Measurements from ENCODE around the gene KLF13.

The KLF13 gene

DNA sequence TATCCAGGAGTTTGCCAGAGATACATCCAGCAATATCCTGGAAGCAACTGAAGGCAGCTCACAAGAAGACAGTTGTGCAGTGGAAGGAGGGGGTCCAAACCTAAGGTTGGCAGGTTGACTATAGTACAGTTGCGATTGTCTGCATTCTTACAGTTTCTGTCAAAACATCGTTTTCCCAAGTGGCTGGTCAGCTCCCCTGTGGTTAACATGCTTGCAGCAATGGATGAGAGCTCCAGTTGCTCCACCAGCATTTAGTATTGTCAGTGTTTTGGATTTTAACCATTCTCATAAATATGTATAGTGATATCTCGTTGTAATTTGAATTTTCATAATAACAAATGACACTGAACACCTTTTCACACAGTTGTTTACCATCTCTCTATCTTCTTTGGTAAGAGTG lies 31.5 kb downstream of the KLF13 start:
- Histone ChIP-seq H3K23ac (ENCODE audit: low read length) (no peak overlapping the region), H3K4me1 (ENCODE audit: control insufficient read depth in 1 of 2, insufficient read depth in 2 of 2, low read length in 2 of 2) (peaks cover 51 to 61% of the 10 kb centered on the region in 2 experiments), H3K27ac (ENCODE audit: low read depth, low read length) (no peak overlapping the region), H2BK5ac (ENCODE audit: low read depth, low read length, poor library complexity) (no peak overlapping the region), H3K4me2 (ENCODE audit: low read length) (no peak overlapping the region), H3K4me3 (ENCODE audit: low read depth, low read length) (no peak overlapping the region), H4K91ac (ENCODE audit: low read depth, low read length) (no peak overlapping the region), H3K27me3 (ENCODE audit: insufficient read depth, low read length) (no peaks in the 10 kb centered on the region), H3K79me1 (ENCODE audit: low read length) (peaks cover 9% of the 10 kb centered on the region), H3K79me2 (ENCODE audit: control insufficient read depth, insufficient read depth, low read length, poor library complexity) (peaks cover 15% of the 10 kb centered on the region), H3K36me3 (ENCODE audit: control insufficient read depth in 1 of 2, insufficient read depth in 2 of 2, low read length in 2 of 2) (peaks cover 0 to 4% of the 10 kb centered on the region in 2 experiments), H2AFZ (ENCODE audit: insufficient read depth, low read length, poor library complexity) (no peak overlapping the region), H3K18ac (ENCODE audit: low read length) (no peak overlapping the region), H2AK5ac (ENCODE audit: low read length) (no peak overlapping the region), H2BK12ac (ENCODE audit: low read length) (no peak overlapping the region), H3K9me3 (ENCODE audit: insufficient read depth, low read depth, low read length) (peaks cover 2% of the 10 kb centered on the region), H4K12ac (ENCODE audit: low read depth, low read length) (no peak overlapping the region), H3K14ac (ENCODE audit: low read length) (no peak overlapping the region), H3K4ac (ENCODE audit: low read depth, low read length) (peak overlapping the region; percentile 43), H2BK120ac (ENCODE audit: insufficient read depth, low read length, poor library complexity) (no peak overlapping the region), H4K8ac (ENCODE audit: low read depth, low read length) (no peak overlapping the region), H3K9ac (ENCODE audit: low read length) (no peak overlapping the region)
- no peak for DNase-seq
- WGBS (ENCODE audit: extremely low coverage, insufficient coverage, insufficient read length): no CpG with 5 or more reads among the region's 3 CpGs

DNA sequence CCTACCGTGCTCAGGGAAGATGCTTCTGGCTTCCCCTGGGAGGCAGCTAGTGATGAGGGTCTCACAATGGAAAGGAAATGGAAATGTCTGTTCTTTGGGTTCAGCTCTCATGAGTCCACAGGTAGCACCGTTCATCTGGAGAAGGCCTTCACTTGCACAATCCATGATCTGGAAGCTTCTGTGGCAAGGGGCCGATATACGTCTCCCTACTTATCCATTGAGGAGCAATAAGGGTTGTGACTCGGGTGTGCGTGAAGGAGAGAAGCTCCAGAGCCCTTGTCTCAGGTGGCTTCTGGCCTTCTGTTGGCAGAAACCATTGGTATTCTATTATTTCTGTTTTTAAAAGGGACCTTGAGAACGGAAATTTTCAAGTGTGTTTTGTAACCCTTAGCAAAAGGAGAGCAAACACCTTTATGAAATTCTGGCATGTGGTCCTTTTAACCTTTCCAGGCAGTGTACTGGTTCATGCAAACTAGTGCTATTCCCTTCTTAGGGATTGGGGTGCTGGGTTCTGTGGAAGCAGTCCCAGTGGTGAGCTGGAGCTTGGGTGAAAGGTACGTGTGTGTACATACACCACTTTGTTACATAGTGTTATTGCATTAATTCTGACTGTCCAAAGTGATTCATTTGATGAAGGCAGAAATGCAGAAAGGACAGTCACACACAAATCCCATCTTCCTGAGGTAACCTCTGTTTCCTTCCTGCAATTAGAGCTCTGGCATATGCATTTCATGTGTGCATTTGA lies 32.5 kb downstream of the KLF13 start:
- no peak overlapping the region for H4K12ac ChIP-seq (ENCODE audit: low read depth, low read length)
- H3K36me3 ChIP-seq (ENCODE audit: control insufficient read depth in 1 of 2, insufficient read depth in 2 of 2, low read length in 2 of 2): peaks cover 0 to 4% of the 10 kb centered on the region in 2 experiments
- H3K4me1 ChIP-seq (ENCODE audit: control insufficient read depth in 1 of 2, insufficient read depth in 2 of 2, low read length in 2 of 2): peaks cover 49 to 56% of the 10 kb centered on the region in 2 experiments
- H4K91ac ChIP-seq (ENCODE audit: low read depth, low read length): no peak overlapping the region
- H3K23ac ChIP-seq (ENCODE audit: low read length): no peak overlapping the region
- H4K8ac ChIP-seq (ENCODE audit: low read depth, low read length): no peak overlapping the region
- no peak overlapping the region for H3K27ac ChIP-seq (ENCODE audit: low read depth, low read length)
- no peak overlapping the region for H2BK12ac ChIP-seq (ENCODE audit: low read length)
- no peak overlapping the region for H2BK5ac ChIP-seq (ENCODE audit: low read depth, low read length, poor library complexity)
- no peak overlapping the region for H2AK5ac ChIP-seq (ENCODE audit: low read length)
- H3K9me3 ChIP-seq (ENCODE audit: insufficient read depth, low read depth, low read length): peaks cover 2% of the 10 kb centered on the region
- no peak overlapping the region for H3K4me2 ChIP-seq (ENCODE audit: low read length)
- peak overlapping the region; percentile 46 for H3K4ac ChIP-seq (ENCODE audit: low read depth, low read length)
- H3K79me1 ChIP-seq (ENCODE audit: low read length): peaks cover 11% of the 10 kb centered on the region
- no peak overlapping the region for H3K9ac ChIP-seq (ENCODE audit: low read length)
- DNase-seq: no peak
- WGBS (ENCODE audit: extremely low coverage, insufficient coverage, insufficient read length): no CpG with 5 or more reads among the region's 8 CpGs
- peaks cover 13% of the 10 kb centered on the region for H3K79me2 ChIP-seq (ENCODE audit: control insufficient read depth, insufficient read depth, low read length, poor library complexity)
- H2AFZ ChIP-seq (ENCODE audit: insufficient read depth, low read length, poor library complexity): no peak overlapping the region
- H2BK120ac ChIP-seq (ENCODE audit: insufficient read depth, low read length, poor library complexity): no peak overlapping the region
- H3K4me3 ChIP-seq (ENCODE audit: low read depth, low read length): no peak overlapping the region
- no peak overlapping the region for H3K14ac ChIP-seq (ENCODE audit: low read length)
- H3K18ac ChIP-seq (ENCODE audit: low read length): no peak overlapping the region
- no peaks in the 10 kb centered on the region for H3K27me3 ChIP-seq (ENCODE audit: insufficient read depth, low read length)

DNA sequence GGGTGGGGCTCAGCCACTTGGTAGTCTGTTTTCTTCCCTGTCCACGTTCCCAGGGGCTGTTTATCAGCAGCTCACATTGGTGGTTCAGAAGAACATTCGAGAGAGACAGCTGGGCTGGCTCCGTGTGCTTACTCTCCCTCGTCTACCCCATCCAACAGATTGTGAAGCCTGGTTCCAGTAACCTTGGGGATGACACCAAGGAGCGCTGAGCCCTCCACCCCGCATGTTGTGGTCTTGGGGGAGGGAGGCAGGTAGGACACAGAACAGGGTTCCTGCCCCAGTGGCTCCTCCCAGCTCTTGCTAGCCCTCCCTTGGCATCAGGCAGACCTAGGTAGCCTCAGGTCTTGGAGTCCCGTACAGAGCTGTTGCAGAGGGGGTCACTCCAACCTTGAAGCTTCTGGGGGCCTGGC lies 33.1 kb downstream of the KLF13 start:
- no peaks in the 10 kb centered on the region for H3K27me3 ChIP-seq (ENCODE audit: insufficient read depth, low read length)
- WGBS (ENCODE audit: extremely low coverage, insufficient coverage, insufficient read length): no CpG with 5 or more reads among the region's 7 CpGs

GRCh38 chr15:31360158-31360561 lies 33.5 kb downstream of the KLF13 start:
- peaks cover 0 to 2% of the 10 kb centered on the region in 2 experiments for H3K36me3 ChIP-seq (ENCODE audit: control insufficient read depth in 1 of 2, insufficient read depth in 2 of 2, low read length in 2 of 2)
- H3K4me2 ChIP-seq (ENCODE audit: low read length): no peak overlapping the region
- no peak overlapping the region for H3K23ac ChIP-seq (ENCODE audit: low read length)
- peak overlapping the region; percentile 40 for H3K18ac ChIP-seq (ENCODE audit: low read length)
- WGBS (ENCODE audit: extremely low coverage, insufficient coverage, insufficient read length): no CpG with 5 or more reads among the region's 8 CpGs
- peaks cover 13% of the 10 kb centered on the region for H3K79me2 ChIP-seq (ENCODE audit: control insufficient read depth, insufficient read depth, low read length, poor library complexity)
- peaks cover 18% of the 10 kb centered on the region for H3K79me1 ChIP-seq (ENCODE audit: low read length)
- H3K14ac ChIP-seq (ENCODE audit: low read length): peak overlapping the region; percentile 13
- peak overlapping the region; percentile 26 for H2AFZ ChIP-seq (ENCODE audit: insufficient read depth, low read length, poor library complexity)
- peak overlapping the region; percentile 33 for H4K8ac ChIP-seq (ENCODE audit: low read depth, low read length)
- peak overlapping the region; percentile 46 for H4K91ac ChIP-seq (ENCODE audit: low read depth, low read length)
- H2BK12ac ChIP-seq (ENCODE audit: low read length): peak overlapping the region; percentile 41
- no peaks in the 10 kb centered on the region for H3K27me3 ChIP-seq (ENCODE audit: insufficient read depth, low read length)
- peak overlapping the region; percentile 49 for H2BK5ac ChIP-seq (ENCODE audit: low read depth, low read length, poor library complexity)
- H4K12ac ChIP-seq (ENCODE audit: low read depth, low read length): no peak overlapping the region
- peak overlapping the region; percentile 13 for H2BK120ac ChIP-seq (ENCODE audit: insufficient read depth, low read length, poor library complexity)
- no peak overlapping the region for H3K9ac ChIP-seq (ENCODE audit: low read length)
- H3K27ac ChIP-seq (ENCODE audit: low read depth, low read length): peak overlapping the region; percentile 1
- H3K4me3 ChIP-seq (ENCODE audit: low read depth, low read length): no peak overlapping the region
- peak overlapping the region; percentile 46 for H3K4ac ChIP-seq (ENCODE audit: low read depth, low read length)
- peaks cover 2% of the 10 kb centered on the region for H3K9me3 ChIP-seq (ENCODE audit: insufficient read depth, low read depth, low read length)
- peak overlapping the region; percentile 56 for H2AK5ac ChIP-seq (ENCODE audit: low read length)
- DNase-seq: no peak
- peaks cover 57 to 66% of the 10 kb centered on the region in 2 experiments for H3K4me1 ChIP-seq (ENCODE audit: control insufficient read depth in 1 of 2, insufficient read depth in 2 of 2, low read length in 2 of 2)

More for the DNA sequence above, 33.1 kb downstream of the KLF13 start:
- H4K8ac ChIP-seq (ENCODE audit: low read depth, low read length): peak overlapping the region; percentile 33
- H3K27ac ChIP-seq (ENCODE audit: low read depth, low read length): peak overlapping the region; percentile 1
- peaks cover 13% of the 10 kb centered on the region for H3K79me2 ChIP-seq (ENCODE audit: control insufficient read depth, insufficient read depth, low read length, poor library complexity)
- H3K4me1 ChIP-seq (ENCODE audit: control insufficient read depth in 1 of 2, insufficient read depth in 2 of 2, low read length in 2 of 2): peaks cover 53 to 62% of the 10 kb centered on the region in 2 experiments
- H3K23ac ChIP-seq (ENCODE audit: low read length): no peak overlapping the region
- peaks cover 2% of the 10 kb centered on the region for H3K9me3 ChIP-seq (ENCODE audit: insufficient read depth, low read depth, low read length)
- H4K91ac ChIP-seq (ENCODE audit: low read depth, low read length): peak overlapping the region; percentile 46
- no peak for DNase-seq
- H3K79me1 ChIP-seq (ENCODE audit: low read length): peaks cover 13% of the 10 kb centered on the region
- peaks cover 0 to 4% of the 10 kb centered on the region in 2 experiments for H3K36me3 ChIP-seq (ENCODE audit: control insufficient read depth in 1 of 2, insufficient read depth in 2 of 2, low read length in 2 of 2)
- H4K12ac ChIP-seq (ENCODE audit: low read depth, low read length): no peak overlapping the region
- peak overlapping the region; percentile 56 for H2AK5ac ChIP-seq (ENCODE audit: low read length)
- H2BK5ac ChIP-seq (ENCODE audit: low read depth, low read length, poor library complexity): peak overlapping the region; percentile 49
- peak overlapping the region; percentile 46 for H3K4ac ChIP-seq (ENCODE audit: low read depth, low read length)
- no peak overlapping the region for H3K4me3 ChIP-seq (ENCODE audit: low read depth, low read length)
- no peak overlapping the region for H3K9ac ChIP-seq (ENCODE audit: low read length)
- H2BK120ac ChIP-seq (ENCODE audit: insufficient read depth, low read length, poor library complexity): peak overlapping the region; percentile 13
- H3K14ac ChIP-seq (ENCODE audit: low read length): peak overlapping the region; percentile 8
- peak overlapping the region; percentile 40 for H3K18ac ChIP-seq (ENCODE audit: low read length)
- H3K4me2 ChIP-seq (ENCODE audit: low read length): no peak overlapping the region
- H2BK12ac ChIP-seq (ENCODE audit: low read length): peak overlapping the region; percentile 41
- peak overlapping the region; percentile 26 for H2AFZ ChIP-seq (ENCODE audit: insufficient read depth, low read length, poor library complexity)
